Gastroesophageal sphincter (tissue), 3 donors: ENCODE data around the gene CALCR.

Source experiments
- CTCF ChIP-seq, 4 experiments: fragments of 200-600 bp in 2 of 4; fragments of 450-650 bp in 2 of 4; sonication (generic) in 1 of 4; IDR thresholded peaks; one replicate each; pipeline ENCODE4 v1.5.1; 2017 to 2019; ENCODE audit warnings: antibody characterized with exemption in 4 of 4, mild to moderate bottlenecking in 2 of 4, moderate library complexity in 2 of 4
- EP300 ChIP-seq: sonication (generic); formaldehyde crosslinking; IDR thresholded peaks from one replicate; pipeline ENCODE4 v1.6.1; 2017; ENCODE audit warnings: antibody characterized with exemption, mild to moderate bottlenecking
- POLR2A ChIP-seq, 2 donors: fragments of 450-650 bp; IDR thresholded peaks; one replicate each; pipeline ENCODE4 v1.6.1; 2017; ENCODE audit warnings: antibody characterized with exemption in 2 of 2, mild to moderate bottlenecking in 2 of 2, moderate library complexity in 1 of 2
- POLR2AphosphoS5 ChIP-seq: sonication (generic); formaldehyde crosslinking; IDR thresholded peaks from one replicate; pipeline ENCODE4 v1.6.1; 2017; ENCODE audit warnings: antibody characterized with exemption

GRCh38 chr7:93453262-93453661, 121.3 kb downstream of the CALCR start:
- TF ChIP-seq POLR2A (IDR thresholded peaks at IDR 0.05) (no peak), POLR2AphosphoS5 (no peak), CTCF (IDR thresholded peaks at IDR 0.05) (no peak), EP300 (no peak)
